ENCODE data around the gene GADD45GIP1.

Gene GADD45GIP1

DNA sequence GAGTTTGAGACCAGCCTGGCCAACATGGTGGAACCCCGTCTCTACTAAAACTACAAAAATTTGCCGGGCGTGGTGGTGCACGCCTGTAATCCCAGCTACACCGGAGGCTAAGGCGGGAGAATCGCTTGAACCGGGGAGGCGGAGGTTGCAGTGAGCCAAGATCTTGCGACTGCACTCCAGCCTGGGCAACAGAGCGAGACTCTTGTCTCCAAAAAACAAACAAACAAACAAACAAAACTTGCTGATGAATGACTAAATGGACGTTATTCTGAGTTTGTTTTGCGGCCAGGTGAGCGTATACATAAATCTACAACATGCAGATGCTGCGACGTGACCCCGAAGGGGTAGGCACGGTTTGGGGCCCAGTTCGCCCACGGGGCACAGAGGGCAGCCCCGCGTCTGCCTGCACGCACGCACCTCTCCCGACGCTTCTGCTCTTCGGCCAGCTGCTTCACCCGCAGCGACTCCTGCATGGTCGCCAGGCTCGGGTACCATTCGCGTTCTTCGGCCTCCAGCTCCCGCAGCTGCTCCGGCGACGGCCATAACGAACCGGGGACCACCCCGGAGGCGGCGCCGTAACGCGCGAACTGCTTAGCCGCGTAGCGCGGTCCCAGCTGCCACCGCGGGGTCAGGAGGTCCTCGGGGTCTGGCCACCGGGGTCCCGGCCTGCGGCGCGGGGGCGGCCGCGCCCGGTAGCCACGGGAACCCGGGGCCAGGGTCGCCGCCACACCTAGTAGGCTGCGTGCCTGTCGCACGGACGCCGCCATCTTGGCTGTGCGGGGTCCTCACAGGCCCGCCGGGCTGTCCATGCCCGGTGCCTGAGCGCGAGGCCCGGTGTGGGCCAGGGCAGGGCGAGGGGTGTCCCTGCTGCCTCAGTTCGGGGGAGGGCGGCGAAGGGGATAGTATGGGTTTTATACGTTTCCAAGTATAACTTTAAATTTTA lies at the start of gene GADD45GIP1:
TSS of gene GADD45GIP1 (minus strand) at position 778 of the 943 bp plus-strand sequence. CDS start at position 767, 11 bp downstream.
- DNase-seq = peak; percentile 53

DNA sequence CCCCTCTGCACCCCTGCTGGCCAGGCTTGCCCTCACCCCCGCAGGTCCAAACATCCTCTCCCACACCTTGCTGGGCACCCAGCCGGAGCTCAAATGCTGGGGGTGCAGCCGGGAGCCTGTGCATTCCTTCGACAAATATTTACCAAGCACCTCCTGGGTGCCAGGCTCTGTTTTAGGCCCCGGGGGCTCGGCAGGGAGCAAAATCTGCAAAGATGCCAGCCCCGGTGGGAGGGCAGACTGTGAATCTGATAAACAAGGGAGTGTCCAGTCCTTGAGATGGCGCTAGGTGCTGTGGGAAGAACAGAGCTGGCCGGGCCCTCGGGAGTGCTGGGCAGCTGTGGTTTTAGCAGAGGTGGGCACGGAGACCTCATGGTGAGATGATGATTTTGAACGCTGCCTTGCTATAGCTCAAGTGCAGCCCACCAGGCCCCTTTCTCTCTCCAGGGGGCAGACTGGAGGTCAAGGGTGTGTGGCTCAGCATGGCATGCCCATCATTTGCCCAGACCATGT lies 48.9 kb upstream of the GADD45GIP1 start:
- DNase-seq = no peak

DNA sequence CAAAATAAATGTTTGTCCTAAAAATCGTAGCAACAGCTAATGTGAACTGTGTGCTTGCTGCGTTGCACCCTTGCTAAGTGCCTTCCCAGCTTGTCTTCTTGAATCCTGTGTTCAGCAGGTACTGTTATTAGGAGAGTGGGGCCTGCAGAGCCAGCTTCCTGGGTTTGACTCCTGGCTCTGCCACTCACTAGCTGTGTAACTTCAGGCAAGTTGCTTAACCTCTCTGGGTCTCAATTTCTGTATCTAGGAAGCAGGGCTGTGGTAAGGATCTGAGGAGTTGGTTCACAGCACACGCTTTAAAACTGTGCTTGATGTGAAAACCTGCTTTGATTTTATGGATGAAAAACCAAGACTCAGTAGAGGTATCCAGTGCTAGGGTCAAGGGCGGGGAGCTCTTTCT lies 48.2 kb upstream of the GADD45GIP1 start:
- no peak for DNase-seq

DNA sequence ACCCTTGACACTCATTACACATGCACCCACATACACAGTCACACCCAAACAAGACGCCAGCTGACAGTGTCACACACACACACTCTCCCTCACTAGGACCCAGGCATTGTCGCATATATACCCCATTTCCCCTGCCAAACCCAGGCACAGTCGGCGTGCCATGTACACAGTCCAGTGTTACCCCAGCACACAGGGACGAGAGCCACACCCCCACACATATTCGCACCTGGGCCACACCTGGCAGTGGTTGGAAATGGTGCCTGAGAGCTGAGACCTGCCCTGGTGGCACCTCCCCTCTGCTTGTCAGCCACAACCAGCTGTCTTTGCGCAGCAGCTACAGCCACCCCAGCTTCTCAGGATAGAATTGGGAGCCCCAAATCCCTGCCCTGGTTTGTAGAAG lies 47.2 kb upstream of the GADD45GIP1 start:
- peak; percentile 10 for DNase-seq

DNA sequence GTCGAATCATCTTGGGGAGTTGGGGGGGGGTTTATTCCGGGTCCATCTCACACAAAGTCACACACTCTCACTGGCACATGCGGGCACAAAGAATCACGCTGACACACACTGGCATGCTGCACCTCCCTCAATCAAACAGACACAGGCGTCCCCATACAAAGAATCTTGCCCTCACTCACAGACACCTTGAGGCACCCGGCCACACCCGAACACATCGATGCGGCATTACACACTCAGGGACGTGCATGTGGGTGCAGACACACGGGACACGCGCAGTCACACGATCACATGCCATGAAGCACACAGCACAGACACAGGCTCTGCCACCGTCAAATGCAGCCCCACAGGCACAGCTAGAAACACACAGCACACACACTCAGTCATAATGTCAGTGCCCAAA lies 46.1 kb upstream of the GADD45GIP1 start:
- no peak for DNase-seq

DNA sequence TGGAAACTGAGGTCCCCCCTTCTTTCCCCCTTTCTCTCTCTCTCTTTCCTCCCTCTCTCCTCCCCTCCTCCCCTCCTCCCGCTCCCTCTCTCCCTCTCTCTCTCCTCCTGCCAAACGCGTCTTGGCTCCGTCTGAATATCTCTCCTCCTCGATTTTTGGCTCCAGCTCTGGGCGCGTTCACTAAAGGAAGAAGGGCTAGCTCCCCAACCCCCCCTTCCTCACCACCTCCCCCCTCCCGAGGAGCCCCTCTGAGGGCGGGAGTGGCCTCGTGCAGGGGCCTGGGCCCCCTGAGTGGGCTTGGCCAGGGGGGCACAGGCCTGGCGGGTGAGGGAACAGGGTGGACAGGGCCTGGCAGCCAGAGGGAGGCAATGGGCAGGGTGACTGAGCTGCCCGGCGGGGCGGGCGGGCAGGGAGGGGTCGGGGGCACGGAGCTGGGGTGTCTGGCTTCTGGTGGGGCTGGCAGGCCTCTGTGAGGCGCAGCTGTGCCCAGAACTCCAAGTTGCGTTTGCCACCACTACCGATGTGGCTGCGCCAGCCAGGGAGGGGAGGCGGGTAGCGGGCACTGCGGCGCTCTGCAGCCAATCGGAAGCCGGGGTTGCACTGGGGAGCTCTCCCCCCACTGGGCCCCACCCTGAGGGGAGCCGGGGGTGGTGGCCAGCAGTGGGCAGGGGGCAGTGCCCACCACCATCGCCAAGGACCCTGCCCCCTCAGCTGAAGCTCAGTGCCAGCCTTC lies 45.3 kb upstream of the GADD45GIP1 start:
- DNase-seq = no peak

DNA sequence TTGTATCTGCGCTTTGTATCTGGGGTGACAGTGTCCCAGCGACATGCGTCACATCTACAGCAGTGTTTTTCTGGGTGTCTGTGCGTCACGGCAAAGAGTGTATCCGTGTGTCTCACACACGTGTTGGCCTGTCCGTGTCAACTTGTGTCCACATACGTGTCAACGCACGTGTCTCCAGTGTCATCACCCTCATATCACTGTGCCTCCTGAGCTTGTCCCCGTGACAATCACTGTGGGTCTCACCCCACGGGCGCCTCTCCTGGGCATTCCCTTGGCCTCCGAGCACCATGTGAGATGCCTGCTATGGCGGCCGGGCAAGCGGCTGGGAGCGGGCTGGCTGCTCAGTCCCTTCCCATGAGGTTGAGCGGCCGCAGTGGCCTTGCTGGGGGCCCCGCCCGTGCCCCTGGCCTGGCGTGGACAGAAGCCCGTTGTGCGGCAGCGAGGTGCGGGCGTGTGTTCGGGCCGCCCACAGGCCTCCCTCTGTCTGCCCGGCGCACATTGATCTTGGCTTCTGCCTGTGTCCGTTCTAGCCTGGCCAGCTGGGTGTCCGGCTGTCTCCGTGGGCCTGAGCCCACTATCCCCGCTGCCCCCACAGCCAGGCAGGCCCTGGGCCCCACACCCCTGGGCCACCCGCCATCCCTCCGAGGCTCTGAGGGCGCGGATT lies 44.6 kb upstream of the GADD45GIP1 start:
- DNase-seq = no peak

DNA sequence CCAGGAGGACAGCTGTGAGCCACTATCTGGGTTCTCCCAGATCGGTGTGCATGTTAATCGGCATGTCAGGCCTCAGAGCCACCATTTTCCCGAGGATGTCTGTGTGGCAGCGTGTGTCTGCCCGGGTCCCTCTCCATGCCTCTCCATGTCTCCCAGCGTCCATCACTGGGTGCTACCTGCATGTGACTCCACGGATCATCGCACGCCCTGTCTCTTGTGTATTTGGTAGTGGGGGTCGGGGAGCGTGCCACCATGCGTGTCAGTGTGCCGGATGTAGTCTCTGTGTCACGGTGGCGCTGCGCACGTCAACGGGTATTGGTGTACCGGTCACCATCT lies 44.1 kb upstream of the GADD45GIP1 start:
- DNase-seq = no peak

DNA sequence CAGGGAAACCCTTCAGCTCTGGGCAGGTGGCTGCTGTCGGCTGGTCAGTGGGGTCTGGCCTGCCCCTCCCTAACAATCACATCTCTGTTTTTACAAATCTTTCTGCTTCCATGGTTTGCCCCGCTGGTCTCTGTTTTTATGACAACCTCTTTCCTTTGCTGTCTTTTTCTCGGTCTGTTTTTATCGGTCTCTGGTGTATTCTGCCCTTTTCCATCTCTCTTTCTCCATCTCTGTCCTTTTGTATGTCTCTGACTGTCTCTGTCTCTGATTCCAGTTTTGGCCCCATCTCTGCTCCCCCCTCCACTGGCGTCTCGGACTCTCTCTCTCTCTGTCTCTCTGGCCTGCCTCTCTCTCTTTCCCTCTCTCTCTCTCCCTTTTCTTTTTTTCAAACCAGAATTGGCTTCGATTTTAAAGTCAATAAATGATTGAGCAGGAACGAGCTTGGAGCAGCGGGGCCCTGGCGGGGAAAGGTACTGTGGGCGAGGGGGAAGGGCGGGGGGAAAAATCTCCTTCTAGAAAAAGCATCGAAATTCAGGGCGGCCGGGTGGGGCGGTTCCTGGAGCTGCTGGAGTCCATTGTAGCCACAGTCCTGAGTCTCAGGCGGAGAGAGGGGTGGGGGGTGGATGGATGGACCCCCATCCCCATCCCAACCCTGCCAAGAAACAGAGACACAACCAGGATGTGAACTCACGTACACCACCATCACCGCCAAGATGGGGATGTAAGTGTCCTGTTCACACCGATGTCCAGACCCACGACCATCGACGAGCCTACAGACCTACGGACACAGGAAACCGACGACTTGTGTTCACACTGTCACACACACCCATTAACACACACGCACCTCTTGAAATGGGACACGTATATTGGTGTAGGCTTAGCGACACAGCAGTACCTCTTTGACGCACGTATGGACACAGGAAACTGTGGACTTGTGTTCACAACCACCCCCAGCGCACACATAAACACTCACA lies 41.2 kb upstream of the GADD45GIP1 start:
- no peak for DNase-seq

DNA sequence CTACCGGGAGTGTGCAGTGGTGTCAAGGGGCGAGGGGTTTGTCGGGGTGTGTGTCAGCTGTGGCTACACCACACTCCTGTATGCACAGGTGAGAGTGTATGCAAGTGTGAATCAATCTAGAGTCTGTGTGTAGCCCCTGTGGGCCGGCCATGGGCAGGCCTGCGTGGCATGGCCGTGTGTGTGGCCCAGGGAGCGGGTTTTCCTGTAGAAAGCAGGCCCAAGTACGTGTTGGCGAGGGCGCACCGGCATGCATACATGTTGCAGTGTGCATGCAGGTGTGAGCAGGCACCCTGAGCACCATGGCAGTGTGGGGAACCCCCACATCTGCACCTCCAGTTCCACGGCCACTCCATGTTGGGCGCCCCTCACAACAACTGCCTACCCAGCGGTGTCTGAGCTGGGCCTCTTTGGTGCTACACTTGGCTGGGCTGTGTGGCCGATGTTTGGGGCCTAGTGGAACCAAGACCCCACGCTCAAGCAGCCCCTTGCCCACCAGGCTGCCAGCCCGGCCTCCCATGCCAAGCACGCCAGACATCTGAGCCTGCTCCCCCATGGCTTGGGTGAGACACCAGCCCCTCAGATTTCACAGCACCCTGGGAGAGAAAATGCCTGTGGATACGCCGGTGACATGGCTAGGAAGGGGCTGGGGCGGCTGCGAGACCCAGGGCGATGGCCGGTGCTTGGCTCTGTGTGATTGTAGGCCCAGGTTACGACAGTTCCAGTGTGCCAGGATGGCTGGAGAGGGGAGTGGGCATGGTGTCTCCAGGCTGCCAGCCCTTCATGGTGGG lies 40.4 kb upstream of the GADD45GIP1 start:
- no peak for DNase-seq

DNA sequence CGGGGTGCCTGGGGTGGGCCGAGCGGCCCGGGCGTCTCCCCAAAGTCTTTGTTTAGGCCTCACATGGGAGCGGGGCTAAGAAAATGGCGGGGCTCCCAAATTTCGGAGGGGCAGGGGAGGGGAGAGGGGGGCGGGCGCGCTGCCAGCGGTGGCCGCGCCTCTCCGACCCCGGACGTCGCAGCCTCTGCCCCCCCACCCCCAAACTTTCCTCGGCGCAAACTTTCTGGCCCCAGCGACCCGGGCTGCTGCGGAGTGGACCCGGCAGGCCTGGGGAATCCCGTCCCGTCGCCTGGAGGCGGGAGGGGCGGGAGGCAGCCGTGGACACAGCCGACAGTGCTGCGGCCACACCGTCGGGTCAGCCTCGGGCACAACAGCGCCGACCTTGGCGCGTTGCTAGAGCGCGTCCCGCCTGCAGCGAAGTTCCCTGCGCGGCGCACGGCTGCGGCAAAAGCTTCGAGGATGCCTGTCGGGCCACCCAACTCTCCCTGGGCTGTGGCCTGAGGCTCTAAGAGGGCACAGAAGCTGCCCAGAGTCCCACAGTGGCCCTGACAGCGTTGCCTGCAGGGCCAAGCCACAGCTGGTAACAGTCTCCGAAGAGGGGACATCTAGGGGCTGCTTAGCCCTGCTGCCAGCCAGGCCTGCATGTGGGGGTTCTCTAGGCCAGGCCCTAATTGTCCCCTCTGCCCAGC lies 39.5 kb upstream of the GADD45GIP1 start:
- DNase-seq = no peak

DNA sequence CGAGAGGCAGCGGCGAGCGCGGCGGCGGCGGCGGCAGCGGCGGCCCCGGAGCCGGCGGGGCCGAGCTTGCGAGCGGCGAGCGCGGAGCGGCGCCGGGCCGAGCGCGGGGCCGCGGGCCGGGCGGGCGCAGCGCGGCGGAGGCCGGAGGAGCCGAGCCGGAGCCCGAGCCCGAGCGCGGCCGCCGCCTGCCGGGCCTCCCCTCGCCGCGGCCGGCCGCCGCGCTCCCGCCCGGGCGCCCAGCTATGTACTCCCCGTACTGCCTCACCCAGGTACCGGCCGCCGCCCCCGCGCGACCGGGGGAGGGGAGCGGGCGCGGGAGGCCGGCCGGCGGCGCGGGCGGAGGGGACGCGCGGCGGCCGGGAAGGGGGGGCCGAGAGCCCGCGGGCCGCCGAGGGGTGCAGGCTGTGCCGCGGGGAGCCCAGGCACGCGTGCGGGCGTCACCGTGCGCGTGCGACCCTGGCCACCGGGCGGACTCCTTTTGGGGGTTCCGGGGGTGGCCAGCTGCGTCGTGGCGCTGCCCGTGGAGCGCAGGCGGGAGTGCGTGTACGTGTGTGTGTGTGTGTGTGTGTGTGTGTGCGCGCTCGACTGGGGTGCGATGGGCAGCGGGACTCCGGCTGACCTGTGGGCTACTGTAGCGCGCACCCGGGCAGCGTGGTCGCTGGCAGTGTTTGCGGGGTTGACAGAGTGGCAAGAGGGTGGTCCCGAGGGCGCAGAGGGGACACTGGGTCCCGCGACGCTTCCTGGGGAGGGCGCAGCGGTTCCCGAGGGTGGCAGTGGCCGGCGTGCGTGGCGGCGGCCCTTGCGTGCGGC lies 38.8 kb upstream of the GADD45GIP1 start:
- DNase-seq = no peak

DNA sequence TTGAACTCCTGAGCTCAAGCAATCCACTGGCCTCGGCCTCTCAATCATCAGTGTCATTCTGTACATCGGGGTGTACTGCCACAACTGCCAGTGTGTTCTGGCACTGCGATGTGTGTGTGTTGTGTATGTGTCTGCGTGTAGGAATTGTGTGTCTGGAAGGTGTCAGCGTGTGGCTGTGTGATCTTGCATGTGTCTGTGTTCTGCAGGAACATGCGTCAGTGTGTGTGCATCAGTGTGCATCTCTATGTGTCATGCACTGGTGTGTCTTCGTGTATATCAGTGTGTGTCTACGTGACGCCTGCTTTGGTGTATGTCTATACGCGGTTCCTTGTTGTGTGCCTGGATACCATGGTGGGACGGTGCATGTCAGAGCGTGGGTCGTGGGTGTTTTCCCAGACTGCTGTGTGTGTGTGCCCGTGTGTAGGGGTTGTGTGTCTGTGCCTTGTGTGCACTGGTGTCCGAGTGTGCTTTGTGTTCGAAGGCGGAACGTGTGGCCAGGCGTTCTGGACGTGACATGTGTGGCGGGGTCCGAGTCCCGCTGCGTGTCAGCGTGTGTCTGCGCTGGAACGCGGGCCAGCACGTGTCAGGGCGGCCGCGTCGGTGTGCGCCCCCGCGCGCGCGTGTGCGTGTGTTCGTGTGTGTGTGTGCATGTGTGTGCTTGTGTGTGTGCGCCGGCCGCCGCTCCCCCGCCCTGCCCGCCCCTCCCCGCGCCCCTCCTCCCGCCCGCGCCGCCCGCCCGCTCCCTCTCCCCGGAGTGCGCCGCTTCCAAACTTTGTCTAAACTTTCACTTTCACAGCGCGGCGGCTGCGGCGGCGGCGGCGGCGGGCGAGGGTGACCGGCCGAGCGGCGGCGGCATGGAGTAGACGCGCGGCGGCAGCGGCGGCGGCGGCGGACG lies 37.9 kb upstream of the GADD45GIP1 start, which contains the start of gene NFIX:
TSS of gene NFIX (plus strand) at position 775 of the 895 bp plus-strand sequence. CDS start 363 bp downstream, outside the sequence.
- DNase-seq = peak; percentile 6

DNA sequence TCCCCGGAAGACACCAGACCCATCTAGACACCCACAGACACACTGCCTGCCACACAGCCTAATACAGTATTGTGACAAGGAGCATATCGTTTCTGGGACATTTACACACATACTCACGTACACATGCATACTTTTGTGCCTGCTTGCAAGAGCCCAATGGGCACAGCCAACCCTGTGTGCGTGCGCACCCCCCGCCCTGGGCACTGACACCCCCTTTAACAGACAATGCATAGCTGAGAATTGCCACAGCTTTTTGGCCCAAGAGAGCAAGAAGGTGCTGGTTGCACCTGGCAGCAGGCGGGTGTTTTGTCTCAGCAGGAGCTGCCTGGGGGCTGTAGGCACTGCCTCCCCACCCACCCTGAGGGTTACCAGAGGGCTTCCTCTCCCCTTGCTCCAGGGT lies 36.5 kb upstream of the GADD45GIP1 start:
- no peak for DNase-seq

DNA sequence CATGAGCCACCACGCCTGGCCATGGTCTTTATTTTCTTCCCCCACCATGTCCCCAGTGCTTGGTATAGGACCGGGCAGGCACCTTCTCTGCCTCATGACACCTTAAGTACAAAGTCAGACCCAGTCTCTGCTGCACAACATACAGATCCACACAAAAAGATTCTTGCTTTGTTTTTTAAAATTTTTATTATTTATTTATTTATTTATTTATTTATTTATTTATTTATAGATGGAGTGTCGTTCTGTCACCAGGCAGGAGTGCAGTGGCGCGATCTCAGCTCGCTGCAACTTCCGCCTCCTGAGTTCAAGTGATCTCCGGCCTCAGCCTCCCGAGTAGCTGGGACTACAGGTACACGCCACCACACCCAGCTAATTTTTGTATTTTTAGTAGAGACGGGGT lies 35.7 kb upstream of the GADD45GIP1 start:
- DNase-seq = no peak

DNA sequence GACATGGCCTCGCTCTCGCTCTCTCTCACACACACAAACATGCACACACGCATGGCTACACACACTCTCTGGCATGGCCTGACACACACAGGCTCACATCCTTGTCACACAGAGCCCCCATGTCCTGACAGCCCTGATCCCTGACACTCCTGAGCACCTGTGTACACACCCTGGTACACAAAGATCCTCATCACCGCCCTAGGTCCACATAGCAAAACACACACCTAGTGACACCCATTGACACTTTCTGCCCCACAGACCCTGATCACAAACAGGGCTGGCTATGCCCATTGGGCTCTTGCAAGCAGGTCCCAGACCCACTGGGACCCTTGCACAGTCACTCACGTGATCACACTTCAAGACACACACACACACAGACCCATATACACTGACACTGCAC lies 34.3 kb upstream of the GADD45GIP1 start:
- no peak for DNase-seq

DNA sequence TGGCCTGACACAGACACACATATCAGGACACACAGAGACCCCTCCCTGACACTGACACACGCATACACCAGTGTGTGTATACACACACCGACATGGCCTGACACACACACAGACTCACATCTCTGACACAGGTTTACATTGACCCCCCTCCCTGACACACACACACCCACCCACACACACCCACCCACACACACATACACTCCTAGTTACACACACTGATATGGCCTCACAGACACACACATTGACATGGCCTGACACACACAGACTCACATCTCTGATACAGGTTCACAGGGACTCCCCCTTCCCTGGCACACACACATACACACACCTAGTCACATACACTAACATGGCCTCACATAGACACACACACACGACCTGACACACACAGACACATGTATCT lies 33.8 kb upstream of the GADD45GIP1 start:
- no peak for DNase-seq

DNA sequence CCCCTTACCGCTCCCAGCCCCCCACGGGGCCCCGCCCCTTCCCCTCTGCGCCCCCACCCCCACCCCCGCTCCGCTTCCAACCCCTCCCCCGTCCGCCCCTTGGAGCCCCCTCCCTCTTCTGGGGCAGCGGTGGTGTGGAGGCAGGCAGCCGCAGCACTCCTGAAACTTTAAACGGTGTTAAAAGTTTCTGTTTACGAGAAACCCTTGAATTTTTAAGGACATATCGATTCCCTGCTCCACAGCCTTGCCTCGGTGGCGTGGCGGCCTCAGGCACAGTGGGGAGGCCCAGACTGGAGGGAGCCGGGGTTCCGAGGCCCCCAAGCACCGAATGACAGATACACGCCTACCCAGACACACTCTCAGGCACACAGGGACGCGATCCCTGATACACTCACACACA lies 33.4 kb upstream of the GADD45GIP1 start:
- no peak for DNase-seq

DNA sequence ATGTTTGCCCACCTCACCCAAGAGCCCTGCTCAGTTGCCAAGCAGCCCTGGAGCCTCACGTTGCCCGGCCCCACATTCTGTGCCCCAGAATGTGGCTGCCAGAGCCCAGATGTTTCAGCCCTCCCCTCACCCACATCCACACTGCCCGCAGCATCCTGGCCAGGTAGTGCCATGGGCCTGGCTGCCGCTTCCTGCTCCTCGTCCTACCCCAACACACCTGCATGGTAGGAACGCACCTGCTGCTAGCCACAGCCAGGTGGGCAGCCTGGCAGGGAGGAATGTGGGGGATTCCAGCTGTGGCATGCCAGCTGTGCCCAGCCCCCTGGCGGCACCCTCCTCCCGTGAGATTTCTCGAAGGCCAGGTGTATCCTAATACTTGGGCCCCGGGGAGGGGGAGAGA lies 30.8 kb upstream of the GADD45GIP1 start:
- peak; percentile 19 for DNase-seq

Data from NCI-H510A treated with DMSO at 0.1 percent for 48 hours (cell line).